ENCODE data around the gene TMEM171.

TMEM171 gene

DNA sequence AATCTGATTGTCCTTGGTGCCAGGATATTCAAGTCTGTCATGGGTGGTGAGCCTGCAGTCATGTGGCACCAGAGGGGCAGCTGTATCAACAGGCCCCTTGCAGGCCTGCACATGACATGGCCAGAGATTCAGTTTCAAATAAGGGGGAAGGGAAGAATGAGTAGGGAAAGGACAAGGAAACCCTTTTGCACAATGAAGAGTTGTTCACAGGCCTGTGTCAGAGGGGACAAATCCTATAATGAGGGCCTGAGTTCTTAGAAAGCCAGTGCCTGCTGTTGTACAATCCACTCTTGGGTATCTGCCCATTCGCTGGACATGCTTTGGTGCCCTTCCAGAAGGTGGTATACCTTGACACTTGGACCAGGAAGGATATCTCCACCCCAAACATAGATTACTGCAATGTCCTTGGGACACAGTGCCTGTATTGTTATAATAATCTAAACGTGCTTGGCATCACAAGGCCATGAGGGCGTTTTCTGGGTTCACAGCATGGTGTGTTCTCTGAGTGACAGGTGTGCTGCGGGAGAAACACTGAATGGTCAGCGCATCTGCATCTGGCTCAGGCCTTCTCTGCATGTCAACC is 1.9 kb upstream of the TMEM171 start:
- intact Hi-C loops (cut with DNase I): no loop called here
- peak in 4 of 10 donors; percentile 29 to 90 (median 42) for DNase-seq

DNA sequence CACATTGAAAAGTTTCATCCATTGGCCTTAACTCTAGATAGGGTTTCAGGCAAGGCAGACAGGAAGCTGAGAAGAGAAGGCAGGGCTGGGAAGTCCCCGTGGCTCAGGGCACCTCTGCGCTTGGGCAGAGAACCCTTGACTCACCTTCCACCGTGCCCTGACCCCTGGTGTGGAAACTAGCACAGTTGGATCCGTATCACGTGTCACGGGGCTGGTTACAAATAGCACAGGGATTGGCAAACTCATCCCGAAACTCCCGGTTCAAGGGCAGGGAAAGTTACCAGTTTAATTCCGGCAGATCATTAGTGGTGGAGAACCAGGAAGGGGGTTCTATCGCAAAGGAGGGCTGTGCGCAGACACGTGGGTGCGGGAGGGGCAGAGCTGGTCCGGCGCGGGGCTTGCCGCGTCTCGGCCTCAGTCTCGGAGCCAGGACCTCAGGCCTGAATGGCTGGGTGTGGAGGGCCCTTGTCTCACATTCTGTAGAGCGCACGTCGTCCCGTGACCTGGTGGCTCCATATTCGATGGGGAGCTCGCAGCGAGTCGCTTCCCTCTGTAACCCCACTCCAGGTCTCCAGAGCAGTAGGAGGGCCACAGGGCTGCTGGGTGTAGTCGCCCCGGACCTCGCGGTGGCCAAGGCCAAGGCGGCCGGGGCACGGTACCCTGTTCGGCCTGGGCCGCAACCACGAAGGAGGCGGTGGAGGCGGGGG is 771 bp upstream of the TMEM171 start:
- intact Hi-C loops (cut with DNase I): no loop called here
- DNase-seq: peak in 1 of 10 donors; percentile 24

DNA sequence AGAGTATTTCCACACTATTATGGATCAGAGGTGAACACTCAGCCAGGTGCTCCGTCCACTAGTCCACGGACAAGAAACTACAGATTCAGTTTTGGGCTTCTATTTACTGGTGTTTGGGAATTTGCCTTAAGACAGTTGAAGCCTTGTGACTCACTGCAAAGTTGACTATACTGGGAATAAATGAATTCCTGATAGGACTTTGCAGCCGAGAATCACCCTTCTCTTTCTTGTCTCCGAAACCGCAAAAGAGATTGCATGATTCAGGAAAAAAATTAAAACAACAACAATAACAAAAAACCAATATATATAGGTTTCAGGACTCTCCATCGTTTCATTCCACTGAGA is 716 bp downstream of the TMEM171 start:
- DNase-seq: no peak
- intact Hi-C loops (cut with DNase I): no loop called here

DNA sequence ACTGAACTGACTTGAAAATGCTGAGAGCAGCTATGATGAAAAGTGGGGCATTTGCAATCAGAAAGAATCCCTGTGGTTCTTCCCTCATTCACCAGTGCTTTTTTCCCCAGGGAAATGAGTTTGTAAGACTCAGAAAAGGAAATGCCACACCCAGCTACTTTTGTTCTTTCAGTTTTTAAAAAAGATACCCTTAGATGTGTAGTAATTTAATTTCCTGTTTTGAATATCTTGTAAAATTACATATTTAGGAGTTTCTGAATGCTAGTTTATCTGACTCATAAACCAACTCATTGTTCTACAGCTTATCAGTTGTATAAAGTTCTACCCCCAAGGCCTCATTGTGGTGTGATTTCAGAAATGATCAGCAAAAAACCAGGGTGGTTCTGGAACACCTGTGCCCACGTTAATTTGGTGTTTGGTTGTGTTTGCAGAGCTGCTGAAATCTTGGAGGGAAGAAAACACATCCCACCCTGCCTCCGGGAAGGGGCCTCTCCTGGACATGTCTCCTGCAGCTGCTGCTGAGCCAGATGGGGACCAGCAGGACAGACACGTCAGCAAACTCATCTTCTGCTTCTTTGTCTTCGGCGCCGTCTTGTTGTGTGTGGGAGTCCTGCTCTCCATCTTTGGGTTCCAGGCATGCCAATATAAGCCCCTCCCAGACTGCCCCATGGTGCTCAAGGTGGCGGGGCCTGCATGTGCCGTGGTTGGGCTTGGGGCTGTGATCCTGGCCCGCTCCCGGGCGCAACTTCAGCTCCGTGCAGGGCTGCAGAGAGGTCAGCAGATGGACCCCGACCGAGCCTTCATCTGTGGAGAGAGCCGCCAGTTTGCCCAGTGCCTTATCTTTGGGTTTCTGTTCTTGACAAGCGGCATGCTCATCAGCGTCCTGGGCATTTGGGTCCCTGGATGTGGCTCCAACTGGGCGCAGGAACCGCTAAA is 2.8 kb downstream of the TMEM171 start:
- DNase-seq: no peak

DNA sequence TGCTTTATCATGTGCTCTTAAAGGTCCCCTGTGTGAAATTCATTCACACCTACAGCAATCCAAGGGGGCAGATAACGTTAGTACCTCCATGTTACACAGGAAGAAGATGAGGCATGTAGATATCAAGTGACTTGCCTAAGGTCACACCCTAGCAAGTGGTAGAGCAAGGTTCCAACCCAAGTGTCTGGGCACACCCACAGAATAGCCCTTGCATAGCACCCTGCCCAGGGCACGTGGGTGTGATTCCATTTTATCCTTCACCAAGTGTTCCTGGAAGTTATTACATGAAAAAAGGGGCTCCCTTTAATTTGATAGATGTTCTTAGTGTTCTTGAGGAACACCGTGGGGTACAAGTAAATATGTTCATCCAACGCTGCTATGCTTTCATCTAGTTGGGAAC is 4.9 kb downstream of the TMEM171 start:
- DNase-seq: no peak
- intact Hi-C loops (cut with DNase I): no loop called here

More for the DNA sequence above, 2.8 kb downstream of the TMEM171 start:
- intact Hi-C loops (cut with DNase I): no loop called here

DNA sequence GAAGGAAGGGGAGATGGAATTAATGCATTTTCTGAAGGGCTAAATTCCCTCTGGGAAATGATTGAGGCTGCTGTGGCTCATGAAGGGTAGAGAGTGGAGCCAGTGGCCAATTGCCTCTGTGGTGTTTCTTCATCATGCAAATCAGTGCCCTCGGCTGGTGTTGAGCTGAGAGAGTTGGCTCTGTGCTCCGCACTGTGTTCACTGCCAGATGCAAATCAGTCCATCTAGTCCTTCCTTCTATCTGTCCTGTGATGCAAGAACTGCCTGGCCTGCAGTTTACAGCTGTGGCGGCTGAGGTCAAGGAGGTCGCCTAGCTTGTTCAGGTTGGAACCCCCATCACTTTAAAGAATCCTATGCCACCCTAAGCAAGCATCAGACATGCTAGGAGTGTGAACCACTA is 6.0 kb downstream of the TMEM171 start:
- intact Hi-C loops (cut with DNase I): no loop called here
- DNase-seq: peak; percentile 22 to 94 (median 60)

DNA sequence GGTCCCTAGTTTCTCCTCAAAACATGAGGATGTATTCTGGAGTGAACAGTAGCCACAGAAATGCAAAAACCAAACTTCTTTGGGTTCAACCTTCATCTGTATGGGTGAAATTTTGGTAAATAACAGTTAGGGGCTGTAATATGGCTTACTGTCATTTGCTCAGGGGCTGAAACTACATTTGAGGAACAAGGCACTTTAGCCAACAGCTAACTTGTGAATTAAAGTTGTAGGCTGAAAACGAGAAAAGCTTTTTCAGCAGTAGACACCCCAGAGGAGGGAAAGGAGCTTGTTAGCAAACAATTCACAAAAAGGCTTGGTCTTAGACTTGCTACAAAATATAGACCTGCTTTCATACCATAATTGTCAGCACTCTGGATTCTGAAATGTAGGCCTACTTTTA is 6.6 kb downstream of the TMEM171 start:
- intact Hi-C loops (cut with DNase I): no loop called here
- no peak for DNase-seq

DNA sequence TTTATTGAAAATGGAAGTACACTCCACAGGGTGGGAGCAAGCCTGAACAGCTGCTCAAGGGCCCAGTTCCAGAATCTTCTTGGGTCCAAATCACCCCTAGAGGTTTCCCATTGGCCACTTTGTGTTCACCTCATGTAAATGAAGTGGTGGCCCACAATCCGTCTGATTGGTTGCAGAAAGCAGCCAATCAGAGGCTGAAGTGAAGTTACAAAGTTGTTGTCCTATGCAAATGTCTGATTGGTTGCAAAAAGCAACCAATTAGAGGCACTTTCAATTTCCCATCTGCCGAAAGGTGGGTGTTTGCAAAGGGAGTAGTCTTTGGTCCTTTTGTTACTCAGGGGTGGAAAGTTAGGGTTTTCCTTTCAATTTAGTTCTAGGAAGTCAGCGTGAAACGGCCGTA is 8.8 kb downstream of the TMEM171 start:
- no peak for DNase-seq
- intact Hi-C loops (cut with DNase I): no loop called here

DNA sequence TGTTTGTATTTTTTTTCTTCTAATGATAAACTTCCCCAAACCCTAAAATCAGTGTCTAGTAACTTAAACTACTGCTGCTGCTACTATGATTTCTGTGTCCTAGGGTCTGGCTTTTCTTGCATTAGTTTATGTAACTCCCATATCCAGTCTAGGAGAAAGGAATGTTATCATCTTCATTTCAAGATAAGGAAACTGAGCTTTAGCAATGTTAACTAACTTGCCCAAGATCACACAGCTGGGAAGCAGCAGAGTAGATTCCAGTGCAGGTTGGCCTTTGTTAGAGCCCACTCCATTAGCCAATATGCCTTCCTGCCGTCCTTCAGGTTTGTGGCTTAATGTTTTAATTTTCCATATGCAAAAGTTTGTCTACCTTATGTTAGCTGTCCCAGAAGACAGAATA is 10.4 kb downstream of the TMEM171 start:
- intact Hi-C loops (cut with DNase I): no loop called here
- no peak for DNase-seq

DNA sequence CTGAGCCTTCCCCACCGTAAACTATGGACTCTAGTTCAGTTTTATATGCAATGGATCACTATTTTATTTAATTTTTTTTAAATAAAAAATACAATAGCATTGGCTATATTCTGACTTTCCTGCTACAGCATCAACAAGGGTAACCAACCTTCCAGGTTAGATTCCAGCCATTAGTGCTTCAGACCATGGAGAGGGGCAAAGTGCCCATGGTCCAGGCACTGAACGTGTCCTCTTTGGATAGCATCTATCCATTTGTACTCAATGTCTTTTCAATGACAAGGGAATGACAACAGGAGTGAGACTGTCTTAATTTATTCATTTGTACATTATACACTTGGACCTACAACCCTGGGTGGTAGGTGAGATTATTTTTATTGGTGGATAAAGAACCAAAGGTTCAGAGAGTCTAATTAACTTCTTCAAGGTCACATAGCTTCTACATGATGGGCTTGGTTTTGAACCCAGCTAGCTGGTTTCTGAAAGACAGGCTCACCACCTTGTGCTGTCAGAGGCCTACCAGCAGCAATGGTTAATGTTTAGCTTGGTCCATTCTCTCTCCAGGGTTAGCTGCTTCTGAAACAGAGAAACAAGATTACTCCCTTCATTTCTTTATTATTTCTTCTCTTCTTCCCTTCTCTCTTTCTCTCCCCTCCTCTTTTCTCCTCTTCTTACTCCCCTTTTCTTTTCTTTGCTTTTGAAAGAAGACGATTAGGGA is 11.5 kb downstream of the TMEM171 start:
- no peak for DNase-seq
- intact Hi-C loops (cut with DNase I): no loop called here

DNA sequence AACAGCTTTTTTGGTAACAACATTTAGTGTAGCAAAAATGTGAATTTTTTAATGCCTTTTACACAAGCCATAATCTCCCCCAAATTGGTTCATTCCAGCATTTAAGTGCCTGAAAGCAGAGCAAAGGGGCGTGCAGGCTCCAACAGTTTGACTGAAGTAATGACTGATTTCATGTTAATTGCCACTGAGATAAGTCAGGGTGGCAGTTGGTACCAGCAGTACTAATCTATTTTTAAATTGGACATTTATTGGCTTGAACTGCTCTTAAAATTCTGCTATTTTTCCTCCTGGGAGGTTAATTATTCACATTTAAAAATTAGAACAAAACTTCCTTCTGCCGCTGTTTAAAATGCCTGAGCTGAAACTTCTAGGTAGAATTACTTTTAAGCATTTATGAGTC is 12.4 kb downstream of the TMEM171 start:
- DNase-seq: no peak
- intact Hi-C loops (cut with DNase I): no loop called here

DNA sequence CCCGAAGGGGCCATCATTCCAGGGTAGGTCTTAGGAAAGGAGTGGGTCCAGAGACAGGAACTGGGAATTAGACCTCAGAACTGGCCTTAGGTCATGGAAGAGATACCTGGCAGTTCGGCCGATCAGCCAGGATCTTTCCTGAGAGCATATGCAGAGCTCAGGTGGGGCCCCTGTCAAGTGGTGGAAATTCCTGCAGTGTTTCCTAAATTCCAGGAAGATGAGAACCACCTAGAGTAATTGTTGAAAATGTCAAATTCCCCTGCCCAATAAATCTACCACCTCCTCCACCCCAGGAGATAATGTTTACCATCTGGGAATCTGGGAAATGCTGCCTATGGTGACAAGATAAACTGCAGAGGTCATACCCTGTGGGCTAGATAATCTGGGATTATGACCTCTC is 14.6 kb downstream of the TMEM171 start:
- DNase-seq: no peak

DNA sequence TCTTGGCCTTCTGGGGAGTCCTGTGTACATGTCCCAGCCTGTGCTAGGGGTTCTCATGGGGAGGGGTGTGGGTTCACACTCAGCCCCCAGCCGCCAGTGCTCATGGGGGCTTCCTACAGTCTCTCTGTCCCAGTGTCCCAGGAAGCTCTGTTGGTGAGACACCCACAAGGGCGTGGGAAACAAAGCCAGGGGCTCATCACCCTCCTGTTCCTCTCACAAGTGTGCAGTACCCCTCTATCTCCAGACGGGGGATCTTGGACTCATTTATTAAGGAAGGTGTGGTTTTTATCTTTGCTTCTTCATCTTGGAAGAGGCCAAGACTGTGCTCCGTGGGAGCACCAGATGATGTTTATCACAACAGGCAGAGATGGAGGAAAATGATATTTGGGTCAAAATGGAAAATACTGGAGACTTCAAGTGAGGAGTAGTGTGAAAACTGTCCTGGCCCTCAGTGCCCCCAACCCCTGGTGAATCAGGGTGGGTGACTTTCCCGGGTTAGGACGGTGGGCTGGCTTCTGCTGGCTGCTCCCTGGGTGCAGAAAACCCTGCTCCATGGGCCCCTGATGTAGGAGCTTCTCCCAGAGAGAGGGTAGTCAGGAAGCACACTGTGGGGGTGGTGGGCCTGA is 15.2 kb downstream of the TMEM171 start:
- intact Hi-C loops (cut with DNase I): no loop called here
- DNase-seq: no peak

More for the DNA sequence above, 14.6 kb downstream of the TMEM171 start:
- intact Hi-C loops (cut with DNase I): no loop called here

DNA sequence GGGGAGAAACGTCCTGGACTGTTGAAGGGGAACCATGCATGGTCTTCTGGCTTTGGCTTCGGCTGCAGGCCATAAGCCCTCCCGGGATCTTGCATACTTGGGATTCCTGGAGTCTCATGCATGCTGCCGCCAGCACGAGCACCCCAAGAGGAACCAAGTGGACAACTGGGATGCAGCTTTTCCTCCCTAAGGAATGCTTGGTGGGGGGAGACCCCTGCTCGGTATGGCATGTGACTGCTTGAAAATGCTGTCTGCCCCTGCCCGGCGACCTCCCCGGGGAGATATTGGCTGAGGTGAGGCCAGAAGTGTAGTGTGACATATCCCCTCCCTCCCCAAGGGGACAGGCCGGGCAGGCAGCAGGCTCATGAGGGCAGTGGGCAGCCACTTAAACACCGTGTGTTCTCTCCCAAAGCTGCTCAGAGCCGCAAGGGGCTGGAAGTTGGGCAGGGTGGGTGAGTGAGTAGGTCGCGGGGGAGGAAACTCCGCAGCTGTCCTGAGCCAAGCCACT is 15.7 kb downstream of the TMEM171 start:
- intact Hi-C loops (cut with DNase I): no loop called here
- DNase-seq: no peak

DNA sequence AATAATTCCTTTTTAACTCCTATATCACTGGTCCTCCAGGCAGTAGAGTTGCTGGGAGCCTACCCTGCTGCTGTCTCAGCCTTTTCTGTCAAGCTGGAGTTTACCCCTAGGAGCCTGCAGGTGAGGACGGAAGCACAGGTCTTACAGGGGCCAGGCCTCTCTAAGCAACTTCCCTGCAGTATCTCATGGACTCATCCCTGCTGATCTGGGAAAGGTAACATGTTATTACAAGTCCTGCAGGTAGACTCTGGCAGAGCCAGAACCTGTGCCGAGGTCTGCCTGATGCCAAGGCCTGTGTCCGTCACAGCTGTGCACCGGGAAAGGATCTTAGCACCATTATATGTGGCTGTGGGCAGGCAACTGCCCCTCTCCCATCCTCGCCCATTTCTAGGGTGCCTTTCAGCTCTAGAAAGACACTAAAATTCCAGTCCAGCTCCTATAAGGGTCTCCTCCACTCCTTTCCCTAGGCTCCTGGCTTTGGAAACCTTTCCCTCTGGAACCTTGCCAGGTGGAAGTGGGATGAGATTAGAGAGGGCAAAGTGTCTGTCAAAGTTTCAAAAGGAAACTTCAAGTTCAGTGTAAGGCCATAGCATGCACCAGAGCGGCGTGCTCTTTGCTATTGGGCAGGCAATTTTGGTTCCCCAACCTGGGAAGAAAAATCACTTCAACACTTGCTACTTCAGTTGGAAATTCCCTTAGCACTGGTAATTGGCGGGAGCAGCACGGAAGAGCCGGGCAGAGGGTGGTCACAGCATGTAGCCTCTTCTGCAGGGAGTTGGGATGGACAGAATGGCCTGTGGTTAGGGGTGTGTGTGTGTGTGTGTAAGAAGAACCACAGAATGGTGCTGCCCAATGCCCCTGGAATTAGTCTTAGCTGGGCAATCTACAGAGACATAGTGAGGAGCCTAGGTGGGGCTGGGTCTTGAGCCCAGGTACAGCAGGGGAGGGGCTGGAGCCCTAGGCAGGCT is 17.5 kb downstream of the TMEM171 start:
- intact Hi-C loops (cut with DNase I): no loop called here
- no peak for DNase-seq

DNA sequence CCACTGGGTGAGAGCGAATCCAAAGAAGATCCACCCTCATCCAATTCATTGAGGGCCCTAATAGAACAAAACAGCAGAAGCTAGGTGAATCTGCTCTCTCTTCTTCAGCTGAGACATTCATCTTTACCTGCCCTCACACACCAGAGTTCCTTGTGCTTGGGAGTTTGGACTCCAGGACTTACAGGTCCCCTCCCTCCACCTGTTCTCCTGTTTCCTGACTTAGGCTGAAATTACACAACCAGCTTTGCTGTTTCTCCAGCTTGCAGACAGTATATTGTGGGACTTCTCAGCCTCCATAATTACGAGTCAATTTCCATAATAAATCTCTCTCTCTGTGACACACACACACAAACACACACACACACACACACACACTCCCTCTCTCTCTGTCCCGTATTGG is 19.1 kb downstream of the TMEM171 start:
- no peak for DNase-seq
- intact Hi-C loops (cut with DNase I): no loop called here

DNA sequence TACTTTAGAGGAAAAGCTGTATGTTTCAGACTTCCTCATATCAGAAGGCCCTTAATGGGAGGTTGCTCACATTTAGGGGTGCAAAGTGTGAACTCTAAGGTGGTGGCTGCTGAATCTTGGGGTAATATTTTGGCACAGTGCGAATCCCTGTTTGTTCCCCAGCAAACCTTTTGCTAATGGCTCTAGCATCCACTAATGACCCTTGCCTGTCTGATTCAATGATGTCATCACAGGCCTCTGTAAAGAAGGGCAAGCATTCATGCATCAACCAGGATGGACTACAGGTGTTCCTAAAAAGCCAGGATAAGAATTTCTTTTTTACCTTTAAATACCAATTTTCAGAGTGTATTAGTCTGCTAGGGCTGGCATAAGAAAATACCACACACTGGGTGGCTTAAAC is 20.4 kb downstream of the TMEM171 start:
- no peak for DNase-seq
- intact Hi-C loops (cut with DNase I): no loop called here

DNA sequence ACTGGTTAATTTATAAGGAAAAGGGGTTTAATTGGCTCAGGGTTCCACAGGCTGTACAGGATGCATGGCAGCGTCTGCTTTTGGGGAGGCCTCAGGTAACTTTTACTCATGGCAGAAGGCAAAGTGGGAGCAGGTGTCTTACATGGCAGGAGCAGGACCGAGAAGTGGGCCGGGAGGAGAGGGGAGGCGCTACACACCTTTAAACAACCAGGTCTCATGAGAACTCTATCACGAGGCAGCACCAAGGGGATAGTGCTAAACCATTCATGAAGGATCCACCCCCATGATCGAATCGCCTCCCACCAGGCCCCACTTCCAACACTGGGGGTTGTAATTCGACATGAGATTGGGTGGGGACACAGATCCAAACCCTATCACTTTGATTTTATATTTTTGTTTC is 21.7 kb downstream of the TMEM171 start:
- intact Hi-C loops (cut with DNase I): no loop called here
- no peak for DNase-seq

DNA sequence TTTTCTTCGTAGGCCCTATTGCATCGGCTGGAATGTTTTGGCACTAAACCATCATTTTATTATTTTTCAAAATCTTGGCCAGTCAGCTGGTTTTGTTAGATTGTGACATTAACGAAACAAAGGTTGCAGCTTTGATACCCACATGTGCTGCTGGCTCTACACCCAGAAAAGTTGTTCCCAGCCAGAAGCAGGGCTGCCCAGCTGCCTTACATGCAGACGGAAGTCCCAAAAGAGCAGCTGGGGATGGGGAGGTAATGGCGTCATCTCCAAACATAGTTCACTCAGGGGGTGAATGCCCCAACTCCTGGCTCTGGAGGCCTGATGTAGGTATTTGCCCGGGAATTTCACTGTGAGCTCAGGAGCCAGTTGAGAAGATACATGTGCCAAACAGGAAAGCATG is 23.3 kb downstream of the TMEM171 start:
- intact Hi-C loops (cut with DNase I): no loop called here
- no peak for DNase-seq

All from posterior cingulate gyrus (tissue), 11 donors.